ENCODE data around the gene RPS2. TPM values are rescaled to one million over a fixed set of nuclear protein-coding genes. Genes with fewer than 3 reads are reported as not detected.

Gene RPS2
- total and polyA plus RNA-seq, 2 of the 8 experiments (the other 6 are each of a cell fraction or from before 2014, with no cell fraction given), result 4,042 to 16,783 TPM

DNA sequence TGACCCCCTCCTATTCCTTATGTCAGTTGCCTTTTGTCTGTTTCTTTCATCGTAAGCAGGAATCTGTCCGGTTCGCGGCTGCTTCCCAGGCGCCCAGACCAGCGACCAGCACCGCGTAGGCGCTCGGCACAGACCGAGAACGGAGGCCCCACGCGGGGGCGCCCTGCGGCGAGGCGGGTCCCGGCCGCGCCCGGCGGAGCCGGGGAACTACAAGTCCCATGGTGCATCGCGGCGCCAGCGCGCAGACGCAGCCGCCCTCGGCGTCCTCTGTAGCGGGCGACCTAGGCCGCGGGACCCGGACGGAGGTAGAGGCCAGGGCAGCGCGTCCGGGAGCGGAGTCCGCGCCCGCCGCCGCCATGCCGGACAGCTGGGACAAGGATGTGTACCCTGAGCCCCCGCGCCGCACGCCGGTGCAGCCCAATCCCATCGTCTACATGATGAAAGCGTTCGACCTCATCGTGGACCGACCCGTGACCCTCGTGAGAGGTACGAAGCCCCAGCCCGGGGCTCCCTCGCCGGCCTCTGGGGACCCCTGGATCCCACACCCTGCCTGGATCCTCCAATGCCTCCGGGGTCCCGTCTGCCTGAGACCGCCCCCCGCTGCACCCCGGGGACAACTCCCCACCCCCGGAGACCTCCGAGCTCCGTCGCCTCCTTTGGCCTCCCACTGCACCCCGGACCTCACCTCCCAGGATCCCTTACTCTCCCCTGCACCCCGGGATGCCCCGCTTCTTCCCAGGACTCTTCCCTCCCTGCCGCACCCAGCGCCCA lies 5.2 kb downstream of the RPS2 start, which contains the start of gene NDUFB10 (continued):
- TF ChIP-seq CHD7 (IDR thresholded peaks at IDR 0.05; ENCODE audit: insufficient replicate concordance, low read length) (no peak), CTBP2 (IDR thresholded peaks at IDR 0.05; ENCODE audit: borderline replicate concordance, insufficient read depth, insufficient read length, low read length) (no peak), TAF1 (IDR thresholded peaks at IDR 0.05; ENCODE audit: low read depth, low read length) (peak; percentile 86), BRCA1 (IDR thresholded peaks at IDR 0.05; ENCODE audit: low read depth, low read length) (no peak), FOSL1 (IDR thresholded peaks at IDR 0.05; ENCODE audit: insufficient read depth, low read depth, low read length) (no peak), SIRT6 (IDR thresholded peaks at IDR 0.05; ENCODE audit: low read length) (no peak), CEBPB (IDR thresholded peaks at IDR 0.05; ENCODE audit: low read depth, low read length) (no peak), CHD1 (IDR thresholded peaks at IDR 0.05; ENCODE audit: low read depth, low read length) (no peak), SAP30 (IDR thresholded peaks at IDR 0.05; ENCODE audit: insufficient read depth, insufficient replicate concordance, low read length) (no peak)

Measured in H1 (cell line).